ENCODE measurements around the gene LOC128125822.
A peak's percentile ranks its signal among the peaks of the same experiment; 100 is the strongest.
"Not testable (repeated sequence)": the region's sequence is repeated elsewhere in the genome, so short reads cannot be mapped to it uniquely, and the experiment has no call there.

The LOC128125822 gene

GRCh38 chr6:63584125-63584514 is 11.8 kb downstream of the LOC128125822 start:
- Histone ChIP-seq H3K9me3 (no peaks in the 10 kb centered on the region), H3K36me3 (peaks cover 42% of the 10 kb centered on the region), H3K27ac (no peak overlapping the region), H3K27me3 (no peaks in the 10 kb centered on the region), H3K4me3 (ENCODE audit: low read depth in 1 of 2, low read length in 1 of 2) (no peak overlapping the region), H3K4me1 (ENCODE audit: control insufficient read depth in 1 of 2, insufficient read depth in 1 of 2, low read depth in 1 of 2, low read length in 1 of 2) (no peaks in the 10 kb centered on the region)
- no peak for TF ChIP-seq CTCF (IDR thresholded peaks at IDR 0.05)

- no peak overlapping the region for H3K4me3 ChIP-seq (ENCODE audit: low read depth in 1 of 2, low read length in 1 of 2)
- H3K36me3 ChIP-seq: peaks cover 38% of the 10 kb centered on the region
- H3K4me1 ChIP-seq (ENCODE audit: control insufficient read depth in 1 of 2, insufficient read depth in 1 of 2, low read depth in 1 of 2, low read length in 1 of 2): no peaks in the 10 kb centered on the region
- no peak overlapping the region for H3K27ac ChIP-seq
- H3K9me3 ChIP-seq: no peaks in the 10 kb centered on the region
- no peak for TF ChIP-seq CTCF (IDR thresholded peaks at IDR 0.05)
- no peaks in the 10 kb centered on the region for H3K27me3 ChIP-seq
Measured at GRCh38 chr6:63584566-63584965, 12.3 kb downstream of the LOC128125822 start.

GRCh38 chr6:63585652-63586051 is 13.4 kb downstream of the LOC128125822 start:
- not testable (repeated sequence) for H3K27ac ChIP-seq; H3K4me3 ChIP-seq (ENCODE audit: low read depth in 1 of 2, low read length in 1 of 2)

GRCh38 chr6:63589952-63590411 is 17.7 kb downstream of the LOC128125822 start:
- no peaks in the 10 kb centered on the region for H3K27me3 ChIP-seq
- TF ChIP-seq CTCF (IDR thresholded peaks at IDR 0.05): no peak
- H3K4me1 ChIP-seq (ENCODE audit: control insufficient read depth in 1 of 2, insufficient read depth in 1 of 2, low read depth in 1 of 2, low read length in 1 of 2): no peaks in the 10 kb centered on the region
- no peak overlapping the region for H3K27ac ChIP-seq
- H3K4me3 ChIP-seq (ENCODE audit: low read depth in 1 of 2, low read length in 1 of 2): no peak overlapping the region
- no peaks in the 10 kb centered on the region for H3K36me3 ChIP-seq
- H3K9me3 ChIP-seq: no peaks in the 10 kb centered on the region

More at GRCh38 chr6:63585652-63586051, 13.4 kb downstream of the LOC128125822 start:
- peaks cover 27% of the 10 kb centered on the region for H3K36me3 ChIP-seq
- not testable (repeated sequence) for H3K27me3 ChIP-seq; H3K4me1 ChIP-seq (ENCODE audit: control insufficient read depth in 1 of 2, insufficient read depth in 1 of 2, low read depth in 1 of 2, low read length in 1 of 2); H3K9me3 ChIP-seq

GRCh38 chr6:63592886-63593285 is 20.6 kb downstream of the LOC128125822 start:
- no peak overlapping the region for H3K4me3 ChIP-seq (ENCODE audit: low read depth in 1 of 2, low read length in 1 of 2)
- no peaks in the 10 kb centered on the region for H3K27me3 ChIP-seq
- H3K27ac ChIP-seq: no peak overlapping the region
- H3K9me3 ChIP-seq: no peaks in the 10 kb centered on the region
- no peaks in the 10 kb centered on the region for H3K36me3 ChIP-seq
- no peak for TF ChIP-seq CTCF (IDR thresholded peaks at IDR 0.05)
- H3K4me1 ChIP-seq (ENCODE audit: control insufficient read depth in 1 of 2, insufficient read depth in 1 of 2, low read depth in 1 of 2, low read length in 1 of 2): peaks cover under 1 to 2% of the 10 kb centered on the region in 2 experiments

- Histone ChIP-seq H3K4me3 (ENCODE audit: low read depth in 1 of 2, low read length in 1 of 2) (peak overlapping the region in 1 of 2 experiments; percentile 61), H3K27ac (no peak overlapping the region), H3K9me3 (no peaks in the 10 kb centered on the region), H3K4me1 (ENCODE audit: control insufficient read depth in 1 of 2, insufficient read depth in 1 of 2, low read depth in 1 of 2, low read length in 1 of 2) (peaks cover 11 to 12% of the 10 kb centered on the region in 2 experiments), H3K27me3 (no peaks in the 10 kb centered on the region), H3K36me3 (no peaks in the 10 kb centered on the region)
- no peak for TF ChIP-seq CTCF (IDR thresholded peaks at IDR 0.05)
Measured at GRCh38 chr6:63597141-63598048, 25.1 kb downstream of the LOC128125822 start.

Data from neutrophil (primary cell).